GM12878 (cell line): ENCODE data around the gene SRRM2. TPM values are rescaled to one million over a fixed set of nuclear protein-coding genes. Genes with fewer than 3 reads are reported as not detected.

Experiments used
- ATAC-seq: fragments of 200-7000 bp; cut with Tn5 transposase; 3 replicates; pipeline ENCODE4 v1.9.1; 2020; ENCODE audit warnings: mild to moderate bottlenecking, moderate library complexity
- BruUV-seq: library from RNA; stranded (reverse); fragments of 400-500 nt; replicated peaks from 2 replicates; lab custom pipeline; 2021; lab: Mats Ljungman, UMichigan
- CTCF ChIA-PET: fragments of 300-600 bp; sonication (Branson Sonifier 250); formaldehyde crosslinking; extraction: SDS; loops from one replicate; lab custom pipeline; 2021; ENCODE audit warnings: inconsistent platforms; lab: Yijun Ruan, JAX
- POLR2A ChIA-PET: fragments of 350-600 bp; formaldehyde crosslinking; extraction: SDS; loops from one replicate; lab custom pipeline; 2021; ENCODE audit warnings: inconsistent platforms; lab: Charles Lee
- RAD21 ChIA-PET: fragments of 300-600 bp; sonication (Branson Sonifier 250); formaldehyde crosslinking; loops from one replicate; lab custom pipeline; 2023; ENCODE audit warnings: antibody characterized with exemption; ENCODE audit not compliant: unreplicated experiment; lab: Charles Lee
- SMC1A ChIA-PET: fragments of 300-600 bp; sonication (Branson Sonifier 250); formaldehyde crosslinking; loops from one replicate; lab custom pipeline; 2023; ENCODE audit not compliant: unreplicated experiment, uncharacterized antibody; lab: Charles Lee
- DNase-seq: peaks from one replicate; pipeline ENCODE4 v3.0.0-alpha.2; 2011; ENCODE audit warnings: low read depth, low spot score
- FAIRE-seq: peaks from 3 replicates; lab custom pipeline; 2011; peaks lifted over from hg19 to GRCh38; lab: Jason Lieb, UNC
- H2AFZ ChIP-seq: 2 replicates; pipeline ENCODE4 v1.6.0; 2011; ENCODE audit warnings: low read depth, low read length, control low read depth; ENCODE audit not compliant: control insufficient read depth
- H3K27ac ChIP-seq: 2 replicates; pipeline ENCODE4 v1.5.1; 2011; ENCODE audit warnings: control low read depth; ENCODE audit not compliant: control insufficient read depth, insufficient read depth
- H3K27me3 ChIP-seq, 2 experiments: replicated peaks in 1 of 2; 2 replicates each; pipeline versions ENCODE4 v1.6.0 to v1.6.1; 2011; ENCODE audit warnings: low read length in 1 of 2; ENCODE audit not compliant: control insufficient read depth in 2 of 2, insufficient read depth in 2 of 2
- H3K36me3 ChIP-seq, 2 experiments: 2 replicates each; pipeline ENCODE4 v1.5.1; 2011; ENCODE audit warnings: low read length in 1 of 2; ENCODE audit not compliant: control insufficient read depth in 2 of 2, insufficient read depth in 2 of 2
- H3K4me1 ChIP-seq: 2 replicates; pipeline ENCODE4 v1.6.1; 2011; ENCODE audit warnings: mild to moderate bottlenecking, low read length, moderate library complexity, mixed read lengths; ENCODE audit not compliant: control insufficient read depth, insufficient read depth
- H3K4me2 ChIP-seq: 2 replicates; pipeline ENCODE4 v1.6.0; 2011; ENCODE audit warnings: control low read depth; ENCODE audit not compliant: control insufficient read depth, insufficient read depth
- H3K4me3 ChIP-seq: fragments of 200-600 bp; sonication (generic); 2 replicates; pipeline ENCODE4 v1.5.1; 2016
- H3K79me2 ChIP-seq: 2 replicates; pipeline ENCODE4 v1.6.0; 2011; ENCODE audit warnings: low read length; ENCODE audit not compliant: control insufficient read depth, insufficient read depth
- H3K9ac ChIP-seq: 2 replicates; pipeline ENCODE4 v1.8.0; 2011; ENCODE audit warnings: low read length, control low read depth, mixed read lengths; ENCODE audit not compliant: control insufficient read depth, insufficient read depth
- H3K9me3 ChIP-seq: replicated peaks from 3 replicates; pipeline ENCODE4 v1.5.1; 2011; ENCODE audit warnings: mild to moderate bottlenecking, low read length; ENCODE audit not compliant: control insufficient read depth, insufficient read depth
- H4K20me1 ChIP-seq: 2 replicates; pipeline ENCODE4 v1.6.0; 2011; ENCODE audit not compliant: control insufficient read depth, insufficient read depth
- BCL11A ChIP-seq: IDR thresholded peaks from 2 replicates; pipeline ENCODE4 v1.6.1; 2011; ENCODE audit warnings: low read depth, low read length
- BCLAF1 ChIP-seq: fragments of 450-650 bp; IDR thresholded peaks from 2 replicates; pipeline ENCODE4 v1.6.1; 2017; ENCODE audit warnings: antibody characterized with exemption, mild to moderate bottlenecking, moderate library complexity
- BMI1 ChIP-seq: fragments of 450-650 bp; IDR thresholded peaks from 2 replicates; pipeline ENCODE4 v1.6.1; 2016; ENCODE audit warnings: mild to moderate bottlenecking, moderate library complexity, borderline replicate concordance
- GABPA ChIP-seq: IDR thresholded peaks from 2 replicates; pipeline ENCODE4 v1.6.1; 2014; ENCODE audit warnings: antibody characterized with exemption, low read depth, mild to moderate bottlenecking, inconsistent platforms
- KDM1A ChIP-seq: fragments of 200-600 bp; sonication (generic); IDR thresholded peaks from 2 replicates; pipeline ENCODE4 v1.6.1; 2016; ENCODE audit warnings: borderline replicate concordance
- NFXL1 ChIP-seq: fragments of 450-650 bp; IDR thresholded peaks from 2 replicates; pipeline ENCODE4 v1.6.1; 2017; ENCODE audit warnings: antibody characterized with exemption, mild to moderate bottlenecking, borderline replicate concordance
- REST ChIP-seq: IDR thresholded peaks from 2 replicates; pipeline ENCODE4 v1.6.1; 2012; ENCODE audit warnings: mild to moderate bottlenecking, low read depth, low read length
- STAT3 ChIP-seq: IDR thresholded peaks from 2 replicates; pipeline ENCODE4 v1.6.1; 2011; ENCODE audit warnings: low read depth, low read length, improper control_type of control experiment
- ZBTB4 ChIP-seq: fragments of 450-650 bp; formaldehyde crosslinking; IDR thresholded peaks from 2 replicates; pipeline ENCODE4 v1.4.0; 2022; ENCODE audit warnings: mild to moderate bottlenecking, moderate library complexity
- WGBS: methylation state at CpG from one replicate; pipeline ENCODE4 v1.1.6; 2016; ENCODE audit warnings: low lambda C conversion rate; ENCODE audit not compliant: insufficient replicate concordance, insufficient coverage; ENCODE audit errors: missing lambda C conversion rate; 5-methylcytosine and 5-hydroxymethylcytosine counted together
- in situ Hi-C: fragments of 300-500 bp; cut with MboI; formaldehyde crosslinking; loops from 9 replicates; pipeline ENCODE4 v1.14.3; 2018; ENCODE audit warnings: mixed read lengths
- intact Hi-C: fragments of 100-400 bp; cut with micrococcal nuclease; formaldehyde crosslinking; loops from one replicate; pipeline ENCODE4 v1.14.2; 2022; ENCODE audit not compliant: unreplicated experiment
- polyA plus RNA-seq, 11 experiments: library from polyadenylated mRNA; depleted of rRNA in 4 of 11; unstranded in 6 of 11; stranded (reverse) in 5 of 11; fragments of >200 nt; fragmentation: Nextera tagmentation in 4 of 11; fragmentation: Illumina TruSeq in 1 of 11; extraction: Ambion mirVana in 4 of 11; extraction: Trizol in 1 of 11; gene quantifications; 1 replicate in 1 of 11; 2 replicates in 10 of 11; pipeline versions ENCODE4 v1.2.1 to v1.2.3, GENCODE V29; 2011 to 2016; ENCODE audit warnings: inconsistent platforms in 2 of 11, missing spikeins in 2 of 11, low read depth in 1 of 11
- total RNA-seq, 4 experiments: library from RNA; depleted of rRNA in 3 of 4; stranded (reverse); fragments of >200 nt in 3 of 4; fragmentation: Illumina TruSeq in 1 of 4; extraction: Trizol in 1 of 4; gene quantifications; 2 replicates each; pipeline versions ENCODE4 v1.2.1 to v1.2.3, GENCODE V29; 2013 to 2021

The SRRM2 gene
- total and polyA plus RNA-seq, 10 of the 15 experiments (the other 5 are each of a cell fraction or from before 2014, with no cell fraction given) = 30.1 to 502 (median 196) TPM

- Histone ChIP-seq H3K4me2 (no peak overlapping the region), H3K27me3 (no peaks in the 10 kb centered on the region), H3K36me3 (peaks cover 14% of the 10 kb centered on the region in 2 experiments; a peak in 3 of 4 replicates), H3K9ac (no peak overlapping the region), H2AFZ (no peak overlapping the region), H3K79me2 (peaks cover 30% of the 10 kb centered on the region), H3K4me3 (no peak overlapping the region), H3K4me1 (0 out of 2 replicates have a peak, but pooled peaks cover 4% of the 10 kb centered on the region), H3K9me3 (no peaks in the 10 kb centered on the region), H4K20me1 (no peaks in the 10 kb centered on the region), H3K27ac (no peak overlapping the region)
- no peak for FAIRE-seq
- CTCF ChIA-PET = no interaction called here
- no TSS peak for BruUV-seq
- RAD21 ChIA-PET = interaction anchor here (0.9 kb wide), 1 partner anchor 20 kb away, joined by 3 read pairs; no protein-coding TSS in a partner anchor
- SMC1A ChIA-PET = interaction anchor here (0.6 kb wide), 1 partner anchor 362 kb away, joined by 3 read pairs; no protein-coding TSS in a partner anchor
- WGBS = 49% methylated on average over 5 of the region's 7 CpGs
- intact Hi-C loops (no loop called here), in situ Hi-C loops (no loop called here)
- no peak for ATAC-seq
- POLR2A ChIA-PET = interaction anchor here (0.7 kb wide), 1 partner anchor 19 kb away, joined by 3 read pairs; no protein-coding TSS in a partner anchor
- DNase-seq = no peak
- TF ChIP-seq REST (no peak), KDM1A (no peak), NFXL1 (no peak), STAT3 (no peak), BCL11A (no peak), BMI1 (no peak), GABPA (no peak), ZBTB4 (CRISPR knock-in tag) (no peak), BCLAF1 (no peak)
These were observed 21.9 kb downstream of the SRRM2 start for GRCh38 chr16:2774161-2774891.
